ENCODE data around the gene TRAPPC13.
"Not testable (repeated sequence)": the region's sequence is repeated elsewhere in the genome, so short reads cannot be mapped to it uniquely, and the experiment has no call there.

TRAPPC13 gene, protein sequence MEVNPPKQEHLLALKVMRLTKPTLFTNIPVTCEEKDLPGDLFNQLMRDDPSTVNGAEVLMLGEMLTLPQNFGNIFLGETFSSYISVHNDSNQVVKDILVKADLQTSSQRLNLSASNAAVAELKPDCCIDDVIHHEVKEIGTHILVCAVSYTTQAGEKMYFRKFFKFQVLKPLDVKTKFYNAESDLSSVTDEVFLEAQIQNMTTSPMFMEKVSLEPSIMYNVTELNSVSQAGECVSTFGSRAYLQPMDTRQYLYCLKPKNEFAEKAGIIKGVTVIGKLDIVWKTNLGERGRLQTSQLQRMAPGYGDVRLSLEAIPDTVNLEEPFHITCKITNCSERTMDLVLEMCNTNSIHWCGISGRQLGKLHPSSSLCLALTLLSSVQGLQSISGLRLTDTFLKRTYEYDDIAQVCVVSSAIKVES

DNA sequence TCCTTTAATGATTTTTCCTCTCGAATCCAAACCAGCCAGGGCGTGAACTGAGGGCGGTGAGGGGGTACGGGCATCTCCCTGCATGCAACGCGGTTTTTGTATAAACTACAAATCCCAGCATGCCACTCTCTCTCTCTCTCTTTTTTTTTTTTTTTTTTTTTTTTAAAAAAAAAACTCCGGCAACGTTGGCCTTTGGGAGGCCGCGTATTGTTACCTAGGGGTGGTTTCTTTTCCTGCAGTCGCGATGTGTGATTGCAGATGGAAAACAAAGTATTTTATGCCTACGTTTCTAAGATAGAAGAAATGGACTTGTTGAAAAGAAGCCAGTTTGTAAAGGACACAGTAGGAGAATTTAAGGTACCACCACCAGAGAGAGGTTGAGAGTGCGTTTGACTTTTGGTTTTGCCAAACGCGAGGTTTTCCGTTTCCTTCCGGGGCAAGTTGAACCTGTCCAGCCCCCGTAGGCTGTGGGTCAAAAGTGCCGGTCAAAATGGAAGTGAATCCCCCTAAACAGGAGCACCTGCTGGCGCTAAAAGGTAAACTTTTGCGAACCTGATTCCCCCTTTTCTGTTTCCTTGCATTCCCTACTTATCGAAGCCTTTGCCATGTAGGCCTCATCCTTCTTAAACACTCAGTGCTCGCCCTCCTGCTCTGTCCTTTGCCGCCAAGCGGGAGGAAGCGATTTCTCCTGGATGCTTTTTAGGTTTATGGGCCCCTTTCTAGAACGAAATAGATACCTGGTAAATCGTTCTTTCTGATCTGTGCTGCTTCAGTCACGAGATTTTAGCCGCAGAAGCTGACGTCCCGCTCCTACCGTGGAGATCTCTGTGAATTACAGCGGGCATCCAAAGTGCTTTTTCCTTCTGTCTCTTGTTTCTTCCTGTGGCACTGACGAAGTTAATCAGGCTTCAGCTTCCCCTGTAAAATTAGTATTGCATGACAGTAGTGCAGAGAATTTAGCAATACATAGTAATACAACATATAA, at the start of gene TRAPPC13, which contains the start of gene SHLD3:
TRAPPC13 (plus strand) TSS at position 457 of the 985 bp plus-strand sequence; CDS start at position 491, 34 bp downstream.
SHLD3 (plus strand) TSS at position 457 of the 985 bp plus-strand sequence. CDS start 4,561 bp downstream, outside the sequence.
- peak; percentile 92 for DNase-seq (ENCODE audit: low spot score)

DNA sequence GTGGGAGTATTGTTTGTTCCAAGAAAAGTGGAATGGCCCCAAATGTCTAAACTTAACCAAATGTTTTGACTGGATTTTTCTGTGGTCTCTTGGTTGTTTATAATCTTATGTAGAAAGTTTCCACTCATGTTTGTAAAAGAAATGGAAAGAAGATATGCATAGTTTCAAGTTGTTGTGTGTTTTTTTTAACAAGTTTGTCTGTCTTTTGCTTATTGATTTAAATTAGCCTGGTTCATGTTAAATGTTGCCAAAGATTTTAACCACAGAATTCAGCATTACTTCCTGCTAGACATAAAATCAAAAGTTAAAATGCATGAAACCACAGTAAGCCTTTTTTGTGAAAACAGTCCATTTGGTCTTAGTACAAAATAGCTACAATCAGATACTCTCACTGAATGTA, 47.7 kb upstream of the TRAPPC13 start:
- no peak for DNase-seq (ENCODE audit: low spot score)

DNA sequence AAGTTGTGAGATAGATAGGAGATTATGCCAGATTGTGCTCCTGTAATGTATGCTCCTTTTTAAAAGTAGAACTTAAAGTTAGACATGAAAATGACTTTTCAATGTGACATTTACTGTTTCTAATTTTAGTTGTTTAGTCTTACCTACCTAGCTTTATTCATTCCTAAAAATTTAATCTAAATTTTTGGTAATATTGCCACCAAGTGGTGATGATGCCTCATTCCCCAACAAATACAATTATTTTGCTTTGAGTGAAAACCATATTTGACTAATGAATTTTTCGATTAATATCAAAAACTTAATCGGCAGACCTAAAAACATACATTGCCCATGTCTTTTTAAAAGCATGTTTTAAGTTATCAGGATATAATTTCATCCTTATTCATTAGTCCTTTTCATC, 36.1 kb upstream of the TRAPPC13 start:
- peak; percentile 13 for DNase-seq (ENCODE audit: low spot score)

DNA sequence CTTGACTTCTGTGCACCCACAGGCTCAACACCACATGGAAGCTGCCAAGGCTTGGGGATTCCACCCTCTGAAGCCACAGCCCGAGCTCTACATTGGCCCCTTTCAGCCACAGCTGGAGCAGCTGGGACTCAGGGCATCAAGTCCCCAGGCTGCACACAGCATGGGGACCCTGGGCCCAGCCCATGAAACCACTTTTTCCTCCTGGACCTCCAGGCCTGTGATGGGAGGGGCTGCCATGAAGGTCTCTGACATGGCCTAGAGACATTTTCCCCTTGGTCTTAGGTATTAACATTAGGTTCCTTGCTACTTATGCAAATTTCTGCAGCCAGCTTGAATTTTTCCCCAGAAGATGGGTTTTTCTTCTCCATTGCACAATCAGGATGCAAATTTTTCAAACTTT, 23.1 kb upstream of the TRAPPC13 start:
- DNase-seq (ENCODE audit: low spot score): not testable (repeated sequence)

DNA sequence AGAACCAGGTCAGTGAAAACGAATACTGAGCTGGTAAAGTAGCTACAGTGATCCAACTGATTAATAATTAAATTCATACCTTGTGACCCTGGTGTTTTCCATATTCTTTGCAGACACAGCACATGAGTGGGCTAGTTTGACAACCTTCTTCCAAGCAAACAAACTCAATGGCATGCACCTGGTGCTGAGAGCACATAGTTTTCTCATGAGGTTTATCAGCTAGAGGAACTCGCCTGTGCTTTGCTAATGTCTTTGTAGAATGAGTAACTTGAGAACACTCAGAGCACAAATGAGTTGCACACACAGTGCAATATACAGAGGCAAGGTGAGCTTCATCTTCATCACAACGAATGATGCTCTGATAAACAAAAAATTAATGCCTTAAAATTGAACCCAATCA, 13.3 kb upstream of the TRAPPC13 start:
- no peak for DNase-seq (ENCODE audit: low spot score)

DNA sequence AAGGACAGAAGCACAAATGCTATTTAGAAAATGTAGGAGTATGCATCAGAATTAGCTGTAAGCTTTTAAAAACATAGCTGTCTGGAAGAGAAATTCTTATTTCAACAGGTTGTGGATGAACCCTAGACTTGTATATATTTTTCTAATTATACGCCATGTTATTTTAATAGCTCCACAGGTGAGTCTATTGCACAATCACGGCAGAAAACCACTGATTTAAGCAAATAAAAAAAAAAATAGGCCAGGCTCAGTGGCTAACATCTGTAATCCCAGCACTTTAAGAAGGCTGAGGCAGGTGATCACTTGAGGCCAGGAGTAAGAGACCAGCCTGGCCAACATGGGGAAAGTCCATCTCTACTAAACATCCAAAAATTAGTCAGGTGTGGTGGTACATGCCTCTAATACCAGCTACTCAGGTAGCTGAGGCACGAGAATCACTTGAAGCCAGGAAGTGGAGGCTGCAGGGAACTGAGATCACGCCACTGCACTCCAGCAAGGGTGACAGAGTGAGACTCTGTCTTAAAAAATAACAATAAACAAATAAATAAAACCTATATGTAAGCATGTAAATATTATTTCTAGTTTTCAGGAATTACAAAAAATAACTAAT, 12.4 kb upstream of the TRAPPC13 start:
- no peak for DNase-seq (ENCODE audit: low spot score)

DNA sequence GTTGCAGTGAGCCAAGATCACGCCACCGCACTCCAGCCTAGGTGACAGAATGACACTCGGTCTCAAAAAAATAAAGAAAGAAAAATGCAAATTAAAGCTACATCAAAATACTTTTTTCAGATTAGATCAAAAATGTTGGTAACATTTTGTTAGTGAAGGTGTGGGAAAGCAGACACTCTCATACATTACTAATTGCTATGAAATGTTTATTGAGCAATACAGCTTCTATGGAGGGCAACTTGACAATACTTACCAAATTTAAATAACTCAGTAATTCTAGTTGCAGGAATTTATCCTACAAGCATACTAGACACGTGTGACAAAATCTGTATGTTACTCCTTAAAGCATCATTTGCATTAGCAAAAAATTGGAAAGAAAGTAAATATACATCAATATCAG, 4.8 kb upstream of the TRAPPC13 start:
- DNase-seq (ENCODE audit: low spot score): no peak

DNA sequence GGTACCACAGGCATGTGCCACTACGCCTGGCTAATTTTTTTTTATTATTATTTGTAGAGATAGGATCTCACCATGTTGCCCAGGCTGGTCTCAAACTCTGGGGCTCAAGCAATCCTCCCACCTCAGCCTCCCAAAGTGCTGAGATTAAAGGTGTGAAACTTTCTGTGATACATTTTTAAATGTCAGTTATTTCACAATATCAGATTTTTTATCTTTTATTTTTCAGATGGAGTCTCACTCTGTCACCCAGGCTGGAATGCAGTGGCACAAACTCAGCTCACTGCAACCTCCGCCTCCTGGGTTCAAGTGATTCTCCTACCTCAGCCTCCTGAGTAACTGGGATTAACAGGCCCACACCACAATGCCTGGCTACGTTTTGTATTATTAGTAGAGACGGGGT, 2.9 kb upstream of the TRAPPC13 start:
- DNase-seq (ENCODE audit: low spot score): not testable (repeated sequence)

DNA sequence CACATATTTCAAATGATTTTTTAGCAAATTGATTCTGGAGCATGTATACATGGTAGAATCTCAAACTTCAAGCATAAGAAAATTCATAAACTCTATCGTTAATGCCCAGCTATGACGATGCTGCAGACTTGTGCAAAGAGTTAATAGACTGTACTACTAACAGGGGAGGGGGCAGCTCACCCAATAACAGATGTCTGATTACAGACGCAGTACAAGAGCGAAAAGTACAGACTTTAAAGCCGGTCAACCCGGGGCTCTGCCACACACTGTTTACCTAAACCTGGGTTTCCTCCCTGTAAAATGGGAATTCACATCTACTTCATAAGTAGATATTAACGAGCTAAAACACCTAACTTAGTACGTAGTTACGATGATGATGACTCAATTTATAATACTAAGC, 1.3 kb upstream of the TRAPPC13 start:
- DNase-seq (ENCODE audit: low spot score): peak; percentile 30

DNA sequence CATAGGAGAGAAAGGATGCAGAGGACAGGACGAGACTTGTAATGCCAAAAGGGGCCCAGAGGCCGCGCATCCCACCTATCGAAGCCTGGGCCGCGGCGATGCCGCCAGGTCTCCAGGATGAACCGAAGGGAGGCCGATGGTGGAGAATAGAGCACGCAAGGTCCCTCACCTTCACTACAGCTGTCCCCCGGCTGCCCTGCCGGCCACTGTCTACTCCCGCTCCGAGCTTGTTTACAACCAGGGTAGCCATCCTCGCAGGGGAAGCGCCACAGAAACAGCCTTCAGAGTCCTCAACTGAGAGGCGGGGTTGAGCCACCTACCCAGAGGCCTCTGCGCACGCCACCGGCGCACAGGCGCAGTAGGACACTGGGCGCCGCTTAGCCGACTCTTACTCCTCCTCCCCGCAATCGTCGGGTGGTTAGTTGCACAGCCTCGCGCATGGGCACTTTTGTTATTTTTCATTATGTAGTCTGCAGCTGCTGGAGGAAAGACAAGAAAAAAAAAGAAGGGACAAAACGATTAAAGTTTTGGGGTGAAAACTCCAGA, 729 bp upstream of the TRAPPC13 start, which contains the start of gene TRIM23:
TRIM23 (minus strand) TSS at position 309 of the 546 bp plus-strand sequence; CDS start at position 250, 59 bp downstream.
- DNase-seq (ENCODE audit: low spot score): peak; percentile 96

DNA sequence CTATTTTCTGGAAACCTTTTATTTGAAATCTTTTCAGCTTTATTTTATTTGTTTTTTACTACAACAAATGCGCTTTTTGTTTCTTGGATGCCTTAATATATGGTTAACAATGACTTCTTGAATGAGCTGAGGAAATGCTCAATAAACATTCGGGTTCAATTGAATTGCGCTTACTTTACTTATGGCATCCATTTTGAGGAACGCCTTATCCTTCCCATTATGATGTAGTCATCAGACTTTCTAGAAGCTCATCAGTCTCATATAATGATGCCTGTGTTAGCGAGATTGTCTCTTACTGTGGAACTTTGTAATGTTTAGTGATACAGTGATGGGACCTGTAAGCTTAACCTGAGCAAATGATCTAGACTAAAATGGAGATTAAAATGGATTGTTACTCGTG, 916 bp downstream of the TRAPPC13 start:
- DNase-seq (ENCODE audit: low spot score): no peak

DNA sequence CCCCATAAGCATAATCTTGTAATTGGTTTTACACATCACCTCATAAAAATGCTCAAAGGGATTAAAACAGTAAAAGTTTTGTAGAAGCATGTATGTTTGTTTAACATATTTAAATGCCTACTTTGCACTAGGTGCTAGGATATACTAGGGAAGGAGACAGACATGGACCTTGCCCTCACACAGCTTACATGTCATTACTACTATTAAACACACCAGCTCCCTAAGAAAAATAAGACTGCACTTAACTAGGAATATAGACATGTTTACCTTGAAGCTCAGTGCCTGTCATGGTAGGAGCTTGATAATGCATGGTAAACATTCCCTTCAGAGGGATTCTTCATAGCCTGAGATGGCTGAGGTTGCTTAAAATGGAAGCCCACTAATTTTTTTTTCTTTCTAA, 6.2 kb downstream of the TRAPPC13 start:
- DNase-seq (ENCODE audit: low spot score): no peak

DNA sequence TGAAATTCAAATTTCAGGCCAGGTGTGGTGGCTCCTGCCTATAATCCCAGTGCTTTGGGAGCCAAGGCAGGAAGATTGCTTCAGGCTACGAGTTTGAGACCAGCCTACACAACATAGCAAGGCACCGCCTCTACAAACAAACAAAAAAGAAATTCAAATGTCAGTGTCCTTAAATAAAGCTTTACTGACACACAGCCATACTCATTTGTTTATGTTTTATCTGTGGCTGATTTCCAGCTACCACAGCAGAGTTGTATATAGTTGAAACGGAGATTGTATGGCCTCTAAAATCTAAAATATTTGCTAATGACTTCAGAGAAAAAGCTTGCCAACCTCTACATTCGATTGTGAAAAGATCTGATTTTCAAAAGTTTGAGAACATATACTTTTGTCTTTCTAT, 15.4 kb downstream of the TRAPPC13 start:
- no peak for DNase-seq (ENCODE audit: low spot score)

DNA sequence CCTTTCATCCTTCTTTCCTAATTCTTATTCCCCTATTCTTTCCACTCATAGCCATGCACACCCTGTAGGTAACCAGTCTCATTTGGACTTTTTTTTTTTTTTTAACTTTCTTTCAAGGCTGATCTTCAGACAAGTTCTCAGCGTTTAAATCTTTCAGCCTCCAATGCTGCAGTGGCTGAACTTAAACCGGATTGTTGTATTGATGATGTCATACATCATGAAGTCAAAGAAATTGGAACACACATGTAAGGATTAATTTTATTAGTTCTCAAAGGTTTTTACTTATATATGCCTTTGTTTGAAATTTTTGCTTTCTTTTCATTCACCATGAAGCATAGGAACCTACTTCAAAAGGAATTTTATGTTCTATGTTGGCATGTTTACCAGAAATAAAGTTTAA, 22.1 kb downstream of the TRAPPC13 start:
- DNase-seq (ENCODE audit: low spot score): no peak

DNA sequence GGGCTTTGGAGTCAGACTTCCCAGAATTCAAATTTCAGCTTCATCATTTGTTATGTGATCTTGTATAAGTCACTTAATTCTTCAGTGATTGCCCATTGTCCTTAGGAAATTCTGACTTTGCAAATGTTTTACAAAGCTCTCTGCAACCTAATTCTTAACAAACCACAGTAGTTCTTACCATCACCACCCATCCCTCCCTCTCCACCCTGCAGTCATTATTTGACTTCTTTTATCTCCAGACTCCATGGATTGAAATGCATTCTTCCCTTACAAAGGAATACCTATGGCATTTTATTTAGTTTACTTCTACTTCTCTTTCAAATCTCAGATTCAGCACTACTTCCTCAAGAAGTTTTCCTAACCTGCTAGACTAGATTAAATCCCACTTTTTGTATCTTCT, 23.1 kb downstream of the TRAPPC13 start:
- DNase-seq (ENCODE audit: low spot score): no peak

DNA sequence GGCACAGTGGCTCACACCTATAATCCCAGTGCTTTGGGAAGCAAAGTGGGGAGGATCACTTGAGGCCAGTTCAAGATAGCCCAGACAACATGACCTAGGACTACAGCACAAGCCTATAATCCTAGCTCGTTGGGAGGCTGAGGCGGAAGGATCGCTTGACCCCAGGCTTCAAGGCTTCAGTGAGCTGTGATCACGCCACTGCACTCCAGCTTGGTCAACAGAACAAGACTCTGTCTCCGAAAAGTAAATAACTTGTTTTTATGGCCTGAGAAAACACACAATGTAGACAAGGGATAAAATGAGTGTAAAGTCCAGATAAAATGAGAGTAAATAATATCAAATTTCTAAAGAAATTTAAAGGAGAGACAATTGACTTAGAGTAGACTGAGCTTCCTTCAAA, 26.3 kb downstream of the TRAPPC13 start:
- DNase-seq (ENCODE audit: low spot score): no peak

DNA sequence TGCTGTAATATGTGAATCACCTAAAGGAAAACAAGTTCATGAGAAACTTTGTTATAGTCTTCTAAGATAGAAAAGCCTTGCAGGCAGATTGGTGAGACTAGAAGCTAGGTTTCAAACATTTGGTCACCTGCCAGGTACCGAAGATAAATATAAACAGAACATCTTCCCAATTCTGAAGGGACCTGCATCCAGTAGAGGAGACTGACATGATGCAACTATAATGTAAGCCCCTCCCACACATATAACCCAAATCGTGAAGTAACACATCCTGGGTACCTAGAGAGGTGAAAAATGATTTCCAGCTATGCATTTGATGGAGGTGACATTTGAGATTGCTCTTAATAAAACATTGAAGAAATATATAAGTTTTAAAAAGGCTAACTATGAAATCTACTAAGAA, 29.9 kb downstream of the TRAPPC13 start:
- no peak for DNase-seq (ENCODE audit: low spot score)

DNA sequence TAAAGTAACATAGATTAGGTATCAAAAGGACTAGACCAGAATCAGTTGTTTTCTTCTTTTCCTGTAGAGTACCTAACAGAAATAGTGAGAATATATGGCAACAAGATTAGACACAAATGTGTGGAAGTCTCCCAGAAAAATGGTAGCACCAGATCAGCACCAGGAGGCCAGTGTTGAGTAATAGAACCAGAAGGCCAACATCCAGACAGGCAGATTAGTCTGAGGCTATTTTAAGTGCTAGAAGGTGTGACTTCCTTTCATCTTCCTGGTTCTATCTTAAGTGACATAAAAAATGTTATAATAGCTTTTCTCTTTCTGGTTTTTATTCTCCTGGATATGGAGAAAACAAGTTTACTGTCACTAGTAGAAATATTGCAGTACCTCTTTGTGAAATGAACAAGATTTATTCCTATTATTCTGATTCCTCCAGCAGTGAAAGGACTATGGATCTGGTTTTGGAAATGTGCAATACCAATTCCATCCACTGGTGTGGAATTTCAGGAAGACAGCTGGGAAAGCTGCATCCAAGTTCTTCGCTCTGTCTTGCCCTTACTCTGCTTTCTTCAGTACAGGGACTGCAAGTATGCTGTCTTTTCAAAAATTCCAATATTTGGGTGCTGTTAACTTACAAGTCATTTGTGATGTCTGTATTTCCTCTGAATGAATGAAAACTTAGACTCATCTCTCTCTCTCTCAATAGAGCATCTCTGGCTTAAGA, 39.1 kb downstream of the TRAPPC13 start:
- no peak for DNase-seq (ENCODE audit: low spot score)

DNA sequence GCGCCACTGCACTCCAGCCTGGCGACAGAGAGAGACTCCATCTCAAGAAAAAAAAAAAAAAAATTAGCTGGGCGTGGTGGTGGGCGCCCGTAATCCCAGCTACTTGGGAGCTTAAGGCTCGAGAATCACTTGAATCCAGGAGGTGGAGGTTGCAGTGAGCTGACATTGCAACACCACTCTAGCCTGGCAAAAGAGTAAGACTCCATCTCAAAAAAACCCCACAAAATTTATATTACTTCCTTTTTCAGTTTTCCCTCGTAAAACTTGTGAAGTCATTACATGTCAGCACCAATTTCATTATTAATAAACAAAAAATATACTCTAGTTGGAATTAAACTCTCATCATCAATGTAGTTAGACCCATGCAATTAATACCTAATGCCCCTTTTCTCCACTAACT, 43.9 kb downstream of the TRAPPC13 start:
- DNase-seq (ENCODE audit: low spot score): no peak

DNA sequence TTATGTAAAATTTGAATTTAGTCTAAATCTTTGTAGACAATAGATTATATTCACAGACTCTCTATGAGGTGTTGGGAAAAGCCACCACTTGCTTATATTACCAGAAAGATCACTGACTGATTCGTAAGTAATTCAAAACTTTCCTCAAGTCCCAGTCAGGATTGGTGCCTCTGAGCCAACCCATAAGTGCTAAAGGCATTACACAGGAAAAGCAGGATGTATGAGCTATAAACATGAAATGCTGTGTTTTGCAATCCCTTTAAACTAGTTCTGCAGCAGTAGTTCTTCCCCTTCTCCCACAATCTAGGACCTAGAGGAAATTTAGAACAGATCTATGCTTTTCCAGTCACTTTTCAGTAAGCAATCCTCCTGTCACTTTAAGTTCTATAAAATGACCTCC, 48.0 kb downstream of the TRAPPC13 start:
- no peak for DNase-seq (ENCODE audit: low spot score)

DNA sequence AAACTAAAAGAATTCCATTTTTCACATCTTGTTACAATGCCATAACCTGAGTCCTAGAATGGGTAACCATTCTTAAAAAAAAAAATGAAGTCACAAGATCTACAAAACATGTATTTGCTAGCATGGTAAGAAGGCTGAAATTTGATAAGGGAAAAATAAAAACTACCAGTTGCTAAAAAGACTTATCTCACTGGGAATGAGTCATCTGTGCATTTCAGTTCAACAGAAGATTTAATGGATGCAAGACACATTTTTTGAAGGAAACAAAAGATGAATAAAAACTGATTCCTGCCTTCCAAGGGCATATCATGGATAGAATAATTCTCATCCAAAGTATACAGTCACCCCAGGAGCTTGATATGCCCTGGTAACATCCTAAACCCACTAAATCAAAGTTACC, 49.9 kb downstream of the TRAPPC13 start:
- DNase-seq (ENCODE audit: low spot score): no peak
